AG04450 (cell line): ENCODE data around the gene CBR1. TPM values are rescaled to one million over a fixed set of nuclear protein-coding genes. Genes with fewer than 3 reads are reported as not detected.

Experiments used
- CTCF ChIA-PET: fragments of 300-600, 350-600 bp; formaldehyde crosslinking; extraction: SDS; loops from one replicate; lab custom pipeline; 2022; ENCODE audit warnings: antibody characterized with exemption, inconsistent platforms; lab: Charles Lee
- POLR2A ChIA-PET: fragments of 350-600 bp; formaldehyde crosslinking; extraction: SDS; loops from one replicate; lab custom pipeline; 2021; ENCODE audit warnings: antibody characterized with exemption, inconsistent platforms; lab: Yijun Ruan, JAX
- DNase-seq: peaks from one replicate; pipeline ENCODE4 v3.0.0-alpha.2; 2011; ENCODE audit warnings: low read depth, low spot score
- H3K27ac ChIP-seq: one replicate; pipeline ENCODE4 v1.5.1; 2012; ENCODE audit warnings: low read depth, low read length, control low read depth
- H3K27me3 ChIP-seq: one replicate; pipeline ENCODE4 v1.6.0; 2012; ENCODE audit warnings: low read length; ENCODE audit not compliant: control insufficient read depth, insufficient read depth
- H3K4me3 ChIP-seq: 2 replicates; pipeline ENCODE4 v1.5.1; 2011; ENCODE audit warnings: mild to moderate bottlenecking, low read depth, low read length, control low read depth
- H3K9me3 ChIP-seq: 2 replicates; pipeline ENCODE4 v1.5.1; 2012; ENCODE audit warnings: low read length; ENCODE audit not compliant: control insufficient read depth, insufficient read depth
- CTCF ChIP-seq: IDR thresholded peaks from 2 replicates; pipeline ENCODE4 v1.5.1; 2011; ENCODE audit warnings: low read depth, low read length, control low read depth, inconsistent platforms
- polyA plus RNA-seq: library from polyadenylated mRNA; depleted of rRNA; stranded (reverse); fragments of >200 nt; gene quantifications from 2 replicates; pipeline ENCODE4 v1.2.3, GENCODE V29; 2011

Gene CBR1
- polyA plus RNA-seq, 1 experiment: 110 TPM

DNA sequence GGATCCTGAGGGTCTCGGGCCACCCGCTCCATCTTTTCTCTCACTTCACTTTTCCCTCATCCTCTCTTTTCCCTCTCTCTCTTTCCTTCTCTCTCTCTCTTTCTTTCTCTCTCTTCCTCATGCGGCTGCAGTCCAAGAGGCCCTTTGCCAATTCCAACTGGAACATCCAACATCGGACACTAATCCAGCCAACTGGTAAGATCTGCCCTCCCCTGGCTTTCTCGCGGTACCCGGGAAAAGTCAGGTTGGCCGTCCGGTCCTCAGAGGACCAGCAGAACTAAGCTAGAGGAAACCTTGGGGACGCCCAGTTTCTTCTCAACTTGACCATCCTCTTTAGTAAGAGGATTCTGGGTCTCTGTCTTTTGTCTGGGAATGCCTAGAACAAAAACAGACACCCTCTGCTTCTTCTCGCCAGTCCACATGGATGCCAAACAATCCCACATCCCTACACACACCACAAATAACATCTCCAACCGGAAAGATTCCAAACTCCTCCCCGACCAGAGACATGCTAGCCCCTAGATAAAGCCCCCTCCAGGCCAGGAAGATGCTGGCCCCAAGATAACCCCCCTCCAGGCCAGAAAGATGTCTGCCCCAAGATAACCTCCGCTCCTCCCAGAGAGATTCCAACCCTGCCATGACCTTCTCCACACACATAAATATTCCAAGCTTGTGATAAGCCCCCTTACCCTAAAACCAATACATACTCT, 6.3 kb upstream of the CBR1 start:
- Histone ChIP-seq H3K9me3 (peaks cover under 1% of the 10 kb centered on the region), H3K27me3 (no peaks in the 10 kb centered on the region), H3K4me3 (no peak overlapping the region), H3K27ac (no peak overlapping the region)
- POLR2A ChIA-PET: no interaction called here
- TF ChIP-seq CTCF: no peak
- DNase-seq: no peak
- CTCF ChIA-PET: interaction anchor here (0.6 kb wide), 1 partner anchor 35 kb away, joined by 3 read pairs; no protein-coding TSS in a partner anchor

DNA sequence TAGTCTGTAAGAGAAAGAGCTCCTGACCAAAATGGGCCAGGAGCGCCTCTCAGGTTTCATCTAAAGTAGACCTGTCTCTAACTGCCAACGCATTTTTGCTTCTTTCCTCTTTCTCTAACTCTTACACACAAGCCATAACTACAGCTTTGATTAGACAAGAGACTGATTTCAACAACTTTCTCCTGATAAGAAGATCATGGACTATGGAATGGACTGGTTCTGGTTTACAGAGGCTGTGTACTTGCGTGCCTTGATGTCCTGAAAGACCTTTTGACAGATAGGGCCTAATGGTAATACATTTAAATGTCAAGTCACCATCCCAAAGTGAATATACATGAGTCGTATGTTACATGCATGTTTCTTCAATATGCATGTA, 5.8 kb upstream of the CBR1 start:
- H3K9me3 ChIP-seq: peaks cover 5% of the 10 kb centered on the region
- ChIA-PET POLR2A (no interaction called here), CTCF (interaction anchor here (0.6 kb wide), 1 partner anchor 35 kb away, joined by 3 read pairs; no protein-coding TSS in a partner anchor)
- no peaks in the 10 kb centered on the region for H3K27me3 ChIP-seq
- no peak overlapping the region for H3K27ac ChIP-seq
- no peak for DNase-seq
- H3K4me3 ChIP-seq: no peak overlapping the region
- no peak for TF ChIP-seq CTCF

GRCh38 chr21:36065497-36066036, 4.3 kb upstream of the CBR1 start:
- CTCF ChIA-PET: interaction anchor here (0.7 kb wide), 1 partner anchor 86 kb away, joined by 3 read pairs; no protein-coding TSS in a partner anchor
- DNase-seq: no peak
- Histone ChIP-seq H3K27me3 (no peaks in the 10 kb centered on the region), H3K27ac (no peak overlapping the region), H3K4me3 (no peak overlapping the region), H3K9me3 (peaks cover 6% of the 10 kb centered on the region)
- POLR2A ChIA-PET: no interaction called here
- no peak for TF ChIP-seq CTCF

DNA sequence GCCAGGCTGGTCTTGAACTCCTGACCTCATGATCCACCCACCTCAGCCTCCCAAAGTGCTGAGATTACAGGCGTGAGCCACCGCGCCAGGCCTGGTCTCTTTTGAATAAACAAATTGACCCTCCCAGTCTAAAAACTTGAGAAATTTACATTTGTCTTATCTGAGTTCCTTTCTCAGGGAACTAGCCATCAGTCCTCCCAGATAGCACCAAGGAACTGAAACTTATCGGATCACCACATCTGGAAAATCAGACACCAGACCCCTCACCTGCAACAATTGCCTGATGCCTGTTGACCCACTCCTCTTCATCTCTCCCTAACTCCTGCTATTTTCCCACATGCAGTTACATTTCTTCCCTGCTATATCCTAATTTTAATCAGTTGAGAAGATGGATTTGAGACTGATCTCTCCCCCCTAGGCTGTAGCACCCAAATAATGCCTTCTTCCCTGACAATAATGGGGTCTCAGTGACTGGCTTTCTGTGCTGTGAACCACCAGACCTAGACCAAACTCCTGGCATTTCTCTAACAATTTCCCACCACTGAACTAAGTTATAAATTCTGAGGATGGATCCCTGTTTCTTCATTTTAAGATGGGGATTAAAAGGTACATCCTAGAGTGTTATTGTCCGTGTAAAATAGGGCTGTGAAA, 951 bp upstream of the CBR1 start:
- no peak for DNase-seq
- H3K27me3 ChIP-seq: no peaks in the 10 kb centered on the region
- TF ChIP-seq CTCF: no peak
- H3K4me3 ChIP-seq: no peak overlapping the region
- H3K9me3 ChIP-seq: peaks cover 6% of the 10 kb centered on the region
- POLR2A ChIA-PET: interaction anchor here (0.6 to 2.4 kb wide), 5 partner anchors 9 to 239 kb away, joined by 3 to 27 read pairs (median 3); partner anchors contain the start of gene SETD4
- CTCF ChIA-PET: interaction anchor here (0.7 to 0.8 kb wide), 2 partner anchors 44 to 864 kb away, joined by 3 to 4 read pairs; no protein-coding TSS in a partner anchor
- no peak overlapping the region for H3K27ac ChIP-seq
